ENCODE measurements around the gene DUOXA1. TPM values are rescaled to one million over a fixed set of nuclear protein-coding genes. Genes with fewer than 3 reads are reported as not detected.
"Not testable (repeated sequence)": the region's sequence is repeated elsewhere in the genome, so short reads cannot be mapped to it uniquely, and the experiment has no call there.

Gene DUOXA1
- total and polyA plus RNA-seq, 2 of the 4 experiments (the other 2 are of a cell fraction) = 0.02 TPM; not detected in 1

DNA sequence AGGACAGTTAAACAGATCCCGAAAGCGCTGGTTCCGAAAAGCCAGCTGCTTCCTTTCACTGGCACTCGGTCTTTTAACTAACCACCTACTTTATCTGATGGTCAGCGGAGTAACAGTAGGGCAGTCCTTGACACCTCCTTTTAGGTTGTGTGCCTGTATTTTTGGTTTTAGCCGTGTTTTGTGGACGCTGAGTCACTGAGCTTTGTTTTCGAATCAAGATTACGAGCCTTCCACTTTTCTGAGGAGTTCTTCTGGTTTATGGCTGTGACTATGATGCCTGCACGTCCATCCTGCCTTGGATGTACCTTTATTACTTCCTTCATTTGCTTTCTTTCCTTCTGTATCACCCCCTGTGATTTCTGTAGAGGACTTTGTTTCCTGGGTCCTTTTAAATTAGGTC, 47.3 kb downstream of the DUOXA1 start:
- no CpG with 5 or more reads among the region's 10 CpGs for WGBS, 2 experiments (ENCODE audit: extremely low coverage in 2 of 2, insufficient read length in 1 of 2)
- H3K79me1 ChIP-seq (ENCODE audit: low read depth in 1 of 2, low read length in 2 of 2); H4K91ac ChIP-seq (ENCODE audit: insufficient read depth, low read depth, low read length); H3K9me1 ChIP-seq (ENCODE audit: insufficient read depth, low read length); H4K5ac ChIP-seq (ENCODE audit: low read depth, low read length); H3K4me1 ChIP-seq (ENCODE audit: control insufficient read depth, insufficient read depth, low read length); H3K56ac ChIP-seq (ENCODE audit: extremely low read depth, insufficient read depth, low read length); H3K4ac ChIP-seq (ENCODE audit: low read depth, low read length); BruUV-seq (replicated peaks); H2AK5ac ChIP-seq (ENCODE audit: low read depth, low read length); H2BK120ac ChIP-seq (ENCODE audit: low read depth, low read length); H3K4me2 ChIP-seq (ENCODE audit: low read depth, low read length); H3K9me3 ChIP-seq (ENCODE audit: control insufficient read depth, insufficient read depth, low read length); POLR2A ChIA-PET (ENCODE audit: unreplicated experiment); H2AFZ ChIP-seq (replicated peaks; ENCODE audit: low read length, poor library complexity); H3K23ac ChIP-seq (ENCODE audit: low read depth, low read length); H3K4me3 ChIP-seq (ENCODE audit: insufficient read depth, low read depth, low read length); H3K36me3 ChIP-seq (ENCODE audit: control insufficient read depth, insufficient read depth, low read length); H4K20me1 ChIP-seq (ENCODE audit: insufficient read depth, low read length); H3K14ac ChIP-seq (replicated peaks; ENCODE audit: low read depth, low read length); H3K27ac ChIP-seq (ENCODE audit: insufficient read depth, low read length); H2AK9ac ChIP-seq (replicated peaks; ENCODE audit: low read depth, low read length, poor library complexity); H3K9ac ChIP-seq (ENCODE audit: low read depth, low read length); H2BK5ac ChIP-seq (ENCODE audit: low read depth, low read length, poor library complexity, severe bottlenecking); H3K18ac ChIP-seq (ENCODE audit: low read depth, low read length); H4K8ac ChIP-seq (ENCODE audit: low read depth in 2 of 2, low read length in 2 of 2); in situ Hi-C loops (cut with MboI; ENCODE audit: low sequenced_read_pairs); dilution Hi-C loops (cut with HindIII; ENCODE audit: low sequenced_read_pairs, unreplicated experiment); intact Hi-C loops (cut with micrococcal nuclease); DNase-seq; H2BK20ac ChIP-seq (ENCODE audit: low read depth, low read length); H2BK15ac ChIP-seq (ENCODE audit: low read depth, low read length): not testable (repeated sequence)
- ATAC-seq (ENCODE audit: low read depth) = peak; percentile 30; the same call in 1 of the 2 replicates
- CTCF ChIA-PET = interaction anchor here (2.5 kb wide), 1 partner anchor 36 kb away, joined by 14 read pairs; no protein-coding TSS in a partner anchor
- H3K27me3 ChIP-seq (ENCODE audit: control insufficient read depth, insufficient read depth, low read length) = peaks cover 14% of the 10 kb centered on the region

DNA sequence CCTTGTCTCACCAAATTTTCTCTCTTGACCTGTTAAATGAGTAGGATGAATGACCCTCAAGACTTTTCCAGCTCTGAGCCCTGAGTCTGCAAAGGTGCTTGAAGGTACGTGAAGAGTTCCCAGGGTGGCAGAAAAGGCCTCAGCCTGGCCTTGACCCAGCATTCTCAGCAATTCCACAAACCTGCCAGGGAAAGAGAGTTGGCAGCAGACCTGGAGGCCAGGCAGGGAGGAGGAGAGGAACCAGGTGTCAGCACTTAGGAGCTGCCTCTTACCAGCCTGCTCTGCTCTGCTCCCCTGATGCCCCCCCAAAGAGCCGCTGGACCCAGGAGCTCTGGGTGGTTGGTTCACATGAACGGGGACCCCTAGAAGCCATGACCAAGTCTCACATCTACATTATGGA, 49.1 kb downstream of the DUOXA1 start:
- H3K27ac ChIP-seq (ENCODE audit: insufficient read depth, low read length); H2AK5ac ChIP-seq (ENCODE audit: low read depth, low read length); H3K27me3 ChIP-seq (ENCODE audit: control insufficient read depth, insufficient read depth, low read length); BruUV-seq (replicated peaks); H3K14ac ChIP-seq (replicated peaks; ENCODE audit: low read depth, low read length); H3K4me3 ChIP-seq (ENCODE audit: insufficient read depth, low read depth, low read length); DNase-seq; POLR2A ChIA-PET (ENCODE audit: unreplicated experiment); H4K91ac ChIP-seq (ENCODE audit: insufficient read depth, low read depth, low read length); H2AK9ac ChIP-seq (replicated peaks; ENCODE audit: low read depth, low read length, poor library complexity); H2BK15ac ChIP-seq (ENCODE audit: low read depth, low read length); H4K20me1 ChIP-seq (ENCODE audit: insufficient read depth, low read length); H3K18ac ChIP-seq (ENCODE audit: low read depth, low read length); H3K23ac ChIP-seq (ENCODE audit: low read depth, low read length); dilution Hi-C loops (cut with HindIII; ENCODE audit: low sequenced_read_pairs, unreplicated experiment); H3K9ac ChIP-seq (ENCODE audit: low read depth, low read length); H3K4me2 ChIP-seq (ENCODE audit: low read depth, low read length); ATAC-seq (ENCODE audit: low read depth); H3K79me1 ChIP-seq (ENCODE audit: low read depth in 1 of 2, low read length in 2 of 2); H3K4ac ChIP-seq (ENCODE audit: low read depth, low read length); H3K56ac ChIP-seq (ENCODE audit: extremely low read depth, insufficient read depth, low read length); H4K5ac ChIP-seq (ENCODE audit: low read depth, low read length); H3K4me1 ChIP-seq (ENCODE audit: control insufficient read depth, insufficient read depth, low read length); H4K8ac ChIP-seq (ENCODE audit: low read depth in 2 of 2, low read length in 2 of 2); H3K9me3 ChIP-seq (ENCODE audit: control insufficient read depth, insufficient read depth, low read length); H2BK20ac ChIP-seq (ENCODE audit: low read depth, low read length); H2AFZ ChIP-seq (replicated peaks; ENCODE audit: low read length, poor library complexity); H2BK5ac ChIP-seq (ENCODE audit: low read depth, low read length, poor library complexity, severe bottlenecking); H3K36me3 ChIP-seq (ENCODE audit: control insufficient read depth, insufficient read depth, low read length); H2BK120ac ChIP-seq (ENCODE audit: low read depth, low read length); intact Hi-C loops (cut with micrococcal nuclease); in situ Hi-C loops (cut with MboI; ENCODE audit: low sequenced_read_pairs); H3K9me1 ChIP-seq (ENCODE audit: insufficient read depth, low read length): not testable (repeated sequence)
- no CpG with 5 or more reads among the region's 3 CpGs for WGBS, 2 experiments (ENCODE audit: extremely low coverage in 2 of 2, insufficient read length in 1 of 2)
- CTCF ChIA-PET = interaction anchor here (0.9 kb wide), 1 partner anchor 37 kb away, joined by 3 read pairs; no protein-coding TSS in a partner anchor

Measured in IMR-90 (cell line).